Measurements from ENCODE around the gene LBX2.

- TF ChIP-seq, protein P1, sequence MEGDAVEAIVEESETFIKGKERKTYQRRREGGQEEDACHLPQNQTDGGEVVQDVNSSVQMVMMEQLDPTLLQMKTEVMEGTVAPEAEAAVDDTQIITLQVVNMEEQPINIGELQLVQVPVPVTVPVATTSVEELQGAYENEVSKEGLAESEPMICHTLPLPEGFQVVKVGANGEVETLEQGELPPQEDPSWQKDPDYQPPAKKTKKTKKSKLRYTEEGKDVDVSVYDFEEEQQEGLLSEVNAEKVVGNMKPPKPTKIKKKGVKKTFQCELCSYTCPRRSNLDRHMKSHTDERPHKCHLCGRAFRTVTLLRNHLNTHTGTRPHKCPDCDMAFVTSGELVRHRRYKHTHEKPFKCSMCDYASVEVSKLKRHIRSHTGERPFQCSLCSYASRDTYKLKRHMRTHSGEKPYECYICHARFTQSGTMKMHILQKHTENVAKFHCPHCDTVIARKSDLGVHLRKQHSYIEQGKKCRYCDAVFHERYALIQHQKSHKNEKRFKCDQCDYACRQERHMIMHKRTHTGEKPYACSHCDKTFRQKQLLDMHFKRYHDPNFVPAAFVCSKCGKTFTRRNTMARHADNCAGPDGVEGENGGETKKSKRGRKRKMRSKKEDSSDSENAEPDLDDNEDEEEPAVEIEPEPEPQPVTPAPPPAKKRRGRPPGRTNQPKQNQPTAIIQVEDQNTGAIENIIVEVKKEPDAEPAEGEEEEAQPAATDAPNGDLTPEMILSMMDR (IDR thresholded peaks at IDR 0.05) = no peak
- no peak for TF ChIP-seq POLR2AphosphoS5 (IDR thresholded peaks at IDR 0.05)
Measured at GRCh38 chr2:74548285-74548899, 49.0 kb upstream of the LBX2 start.

Measured in transverse colon (tissue), 4 donors.